GM12878 (cell line): ENCODE measurements around the gene USP14. TPM values are rescaled to one million over a fixed set of nuclear protein-coding genes. Genes with fewer than 3 reads are reported as not detected.

Experiments
- ATF7 ChIP-seq: fragments of 450-650 bp; IDR thresholded peaks from 2 replicates; pipeline ENCODE4 v1.6.1; 2016; ENCODE audit warnings: low read depth, mild to moderate bottlenecking
- BMI1 ChIP-seq: fragments of 450-650 bp; IDR thresholded peaks from 2 replicates; pipeline ENCODE4 v1.6.1; 2016; ENCODE audit warnings: mild to moderate bottlenecking, moderate library complexity, borderline replicate concordance
- EED ChIP-seq: sonication (generic); IDR thresholded peaks from 2 replicates; pipeline ENCODE4 v1.6.1; 2016; ENCODE audit warnings: antibody characterized with exemption, low read depth
- NFYB ChIP-seq: IDR thresholded peaks from 2 replicates; pipeline ENCODE4 v1.6.1; 2011; ENCODE audit warnings: low read depth, mild to moderate bottlenecking, low read length, improper control_type of control experiment, moderate library complexity; ENCODE audit not compliant: insufficient read depth
- PAX5 ChIP-seq: IDR thresholded peaks from 2 replicates; pipeline ENCODE4 v1.6.1; 2011; ENCODE audit warnings: low read depth, low read length, borderline replicate concordance
- RELA ChIP-seq: fragments of 450-650 bp; IDR thresholded peaks from 2 replicates; pipeline ENCODE4 v1.8.0; 2014; ENCODE audit warnings: borderline replicate concordance; ENCODE audit not compliant: partially characterized antibody
- SPI1 ChIP-seq: IDR thresholded peaks from 2 replicates; pipeline ENCODE4 v1.6.1; 2011; ENCODE audit warnings: low read depth, mild to moderate bottlenecking, low read length, moderate library complexity, borderline replicate concordance; ENCODE audit not compliant: insufficient read depth
- polyA plus RNA-seq, 11 experiments: library from polyadenylated mRNA; depleted of rRNA in 4 of 11; unstranded in 6 of 11; stranded (reverse) in 5 of 11; fragments of >200 nt; fragmentation: Nextera tagmentation in 4 of 11; fragmentation: Illumina TruSeq in 1 of 11; extraction: Ambion mirVana in 4 of 11; extraction: Trizol in 1 of 11; gene quantifications; 1 replicate in 1 of 11; 2 replicates in 10 of 11; pipeline versions ENCODE4 v1.2.1 to v1.2.3, GENCODE V29; 2011 to 2016; ENCODE audit warnings: inconsistent platforms in 2 of 11, missing spikeins in 2 of 11, low read depth in 1 of 11
- total RNA-seq, 4 experiments: library from RNA; depleted of rRNA in 3 of 4; stranded (reverse); fragments of >200 nt in 3 of 4; fragmentation: Illumina TruSeq in 1 of 4; extraction: Trizol in 1 of 4; gene quantifications; 2 replicates each; pipeline versions ENCODE4 v1.2.1 to v1.2.3, GENCODE V29; 2013 to 2021
- TF ChIP-seq, protein P1 (sequence below): fragments of 150-350 bp; IDR thresholded peaks from 2 replicates; pipeline ENCODE4 v1.6.1; 2016; ENCODE audit warnings: low read depth, low read length
- TF ChIP-seq, protein P2 (sequence below): fragments of 450-650 bp; IDR thresholded peaks from 2 replicates; pipeline ENCODE4 v1.6.1; 2016; ENCODE audit warnings: mild to moderate bottlenecking, moderate library complexity, borderline replicate concordance
- TF ChIP-seq, protein P3 (sequence below): IDR thresholded peaks from 2 replicates; pipeline ENCODE4 v1.6.1; 2011; ENCODE audit warnings: borderline replicate concordance, low read depth, mild to moderate bottlenecking, moderate library complexity, low read length; ENCODE audit not compliant: insufficient read depth, poor library complexity, severe bottlenecking

USP14 gene
- total and polyA plus RNA-seq, 10 of the 15 experiments (the other 5 are each of a cell fraction or from before 2014, with no cell fraction given) = 14.3 to 127 (median 29.6) TPM

DNA sequence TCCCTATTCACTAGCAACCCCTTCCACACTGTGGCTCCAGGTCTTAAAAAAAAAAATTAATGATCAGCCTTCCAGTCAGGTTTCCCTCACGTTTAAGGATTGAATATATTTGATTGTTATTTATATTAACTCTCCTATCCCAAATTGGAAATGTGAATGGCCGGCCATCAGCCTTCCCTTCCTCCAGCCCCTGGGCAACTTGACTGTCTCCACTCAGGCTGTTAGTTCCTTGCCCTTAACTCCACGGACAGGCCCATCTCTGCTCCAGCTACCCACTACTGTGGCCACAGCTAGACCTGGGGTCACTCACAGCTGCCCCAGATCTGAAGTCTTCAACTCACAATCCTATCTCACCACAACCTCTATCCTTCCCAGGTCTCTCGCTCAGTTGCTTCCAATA lies 69.5 kb downstream of the USP14 start (continued):
- TF ChIP-seq, protein P1, sequence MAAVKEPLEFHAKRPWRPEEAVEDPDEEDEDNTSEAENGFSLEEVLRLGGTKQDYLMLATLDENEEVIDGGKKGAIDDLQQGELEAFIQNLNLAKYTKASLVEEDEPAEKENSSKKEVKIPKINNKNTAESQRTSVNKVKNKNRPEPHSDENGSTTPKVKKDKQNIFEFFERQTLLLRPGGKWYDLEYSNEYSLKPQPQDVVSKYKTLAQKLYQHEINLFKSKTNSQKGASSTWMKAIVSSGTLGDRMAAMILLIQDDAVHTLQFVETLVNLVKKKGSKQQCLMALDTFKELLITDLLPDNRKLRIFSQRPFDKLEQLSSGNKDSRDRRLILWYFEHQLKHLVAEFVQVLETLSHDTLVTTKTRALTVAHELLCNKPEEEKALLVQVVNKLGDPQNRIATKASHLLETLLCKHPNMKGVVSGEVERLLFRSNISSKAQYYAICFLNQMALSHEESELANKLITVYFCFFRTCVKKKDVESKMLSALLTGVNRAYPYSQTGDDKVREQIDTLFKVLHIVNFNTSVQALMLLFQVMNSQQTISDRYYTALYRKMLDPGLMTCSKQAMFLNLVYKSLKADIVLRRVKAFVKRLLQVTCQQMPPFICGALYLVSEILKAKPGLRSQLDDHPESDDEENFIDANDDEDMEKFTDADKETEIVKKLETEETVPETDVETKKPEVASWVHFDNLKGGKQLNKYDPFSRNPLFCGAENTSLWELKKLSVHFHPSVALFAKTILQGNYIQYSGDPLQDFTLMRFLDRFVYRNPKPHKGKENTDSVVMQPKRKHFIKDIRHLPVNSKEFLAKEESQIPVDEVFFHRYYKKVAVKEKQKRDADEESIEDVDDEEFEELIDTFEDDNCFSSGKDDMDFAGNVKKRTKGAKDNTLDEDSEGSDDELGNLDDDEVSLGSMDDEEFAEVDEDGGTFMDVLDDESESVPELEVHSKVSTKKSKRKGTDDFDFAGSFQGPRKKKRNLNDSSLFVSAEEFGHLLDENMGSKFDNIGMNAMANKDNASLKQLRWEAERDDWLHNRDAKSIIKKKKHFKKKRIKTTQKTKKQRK = no peak
- TF ChIP-seq, protein P2, sequence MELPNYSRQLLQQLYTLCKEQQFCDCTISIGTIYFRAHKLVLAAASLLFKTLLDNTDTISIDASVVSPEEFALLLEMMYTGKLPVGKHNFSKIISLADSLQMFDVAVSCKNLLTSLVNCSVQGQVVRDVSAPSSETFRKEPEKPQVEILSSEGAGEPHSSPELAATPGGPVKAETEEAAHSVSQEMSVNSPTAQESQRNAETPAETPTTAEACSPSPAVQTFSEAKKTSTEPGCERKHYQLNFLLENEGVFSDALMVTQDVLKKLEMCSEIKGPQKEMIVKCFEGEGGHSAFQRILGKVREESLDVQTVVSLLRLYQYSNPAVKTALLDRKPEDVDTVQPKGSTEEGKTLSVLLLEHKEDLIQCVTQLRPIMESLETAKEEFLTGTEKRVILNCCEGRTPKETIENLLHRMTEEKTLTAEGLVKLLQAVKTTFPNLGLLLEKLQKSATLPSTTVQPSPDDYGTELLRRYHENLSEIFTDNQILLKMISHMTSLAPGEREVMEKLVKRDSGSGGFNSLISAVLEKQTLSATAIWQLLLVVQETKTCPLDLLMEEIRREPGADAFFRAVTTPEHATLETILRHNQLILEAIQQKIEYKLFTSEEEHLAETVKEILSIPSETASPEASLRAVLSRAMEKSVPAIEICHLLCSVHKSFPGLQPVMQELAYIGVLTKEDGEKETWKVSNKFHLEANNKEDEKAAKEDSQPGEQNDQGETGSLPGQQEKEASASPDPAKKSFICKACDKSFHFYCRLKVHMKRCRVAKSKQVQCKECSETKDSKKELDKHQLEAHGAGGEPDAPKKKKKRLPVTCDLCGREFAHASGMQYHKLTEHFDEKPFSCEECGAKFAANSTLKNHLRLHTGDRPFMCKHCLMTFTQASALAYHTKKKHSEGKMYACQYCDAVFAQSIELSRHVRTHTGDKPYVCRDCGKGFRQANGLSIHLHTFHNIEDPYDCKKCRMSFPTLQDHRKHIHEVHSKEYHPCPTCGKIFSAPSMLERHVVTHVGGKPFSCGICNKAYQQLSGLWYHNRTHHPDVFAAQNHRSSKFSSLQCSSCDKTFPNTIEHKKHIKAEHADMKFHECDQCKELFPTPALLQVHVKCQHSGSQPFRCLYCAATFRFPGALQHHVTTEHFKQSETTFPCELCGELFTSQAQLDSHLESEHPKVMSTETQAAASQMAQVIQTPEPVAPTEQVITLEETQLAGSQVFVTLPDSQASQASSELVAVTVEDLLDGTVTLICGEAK = no peak
- TF ChIP-seq NFYB = no peak
- TF ChIP-seq SPI1 = no peak
- no peak for TF ChIP-seq RELA
- TF ChIP-seq, protein P3, sequence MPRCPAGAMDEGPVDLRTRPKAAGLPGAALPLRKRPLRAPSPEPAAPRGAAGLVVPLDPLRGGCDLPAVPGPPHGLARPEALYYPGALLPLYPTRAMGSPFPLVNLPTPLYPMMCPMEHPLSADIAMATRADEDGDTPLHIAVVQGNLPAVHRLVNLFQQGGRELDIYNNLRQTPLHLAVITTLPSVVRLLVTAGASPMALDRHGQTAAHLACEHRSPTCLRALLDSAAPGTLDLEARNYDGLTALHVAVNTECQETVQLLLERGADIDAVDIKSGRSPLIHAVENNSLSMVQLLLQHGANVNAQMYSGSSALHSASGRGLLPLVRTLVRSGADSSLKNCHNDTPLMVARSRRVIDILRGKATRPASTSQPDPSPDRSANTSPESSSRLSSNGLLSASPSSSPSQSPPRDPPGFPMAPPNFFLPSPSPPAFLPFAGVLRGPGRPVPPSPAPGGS = no peak
- no peak for TF ChIP-seq EED
- no peak for TF ChIP-seq BMI1
- no peak for TF ChIP-seq ATF7
- no peak for TF ChIP-seq PAX5
